Kidney tubule cell (primary cell): ENCODE results near the gene FHOD3.
A peak's percentile ranks its signal among the peaks of the same experiment; 100 is the strongest.

ENCODE experiments used
- DNase-seq: peaks from one replicate; pipeline ENCODE4 v3.0.0-alpha.2; 2018; ENCODE audit warnings: low spot score

Gene FHOD3

GRCh38 chr18:36296650-36297416 is 680 bp upstream of the FHOD3 start:
- peak; percentile 83 for DNase-seq

GRCh38 chr18:36298126-36298741 is 721 bp downstream of the FHOD3 start:
- peak; percentile 39 for DNase-seq

- DNase-seq: peak; percentile 57
These were observed 1.5 kb downstream of the FHOD3 start for GRCh38 chr18:36299015-36299414.

DNA sequence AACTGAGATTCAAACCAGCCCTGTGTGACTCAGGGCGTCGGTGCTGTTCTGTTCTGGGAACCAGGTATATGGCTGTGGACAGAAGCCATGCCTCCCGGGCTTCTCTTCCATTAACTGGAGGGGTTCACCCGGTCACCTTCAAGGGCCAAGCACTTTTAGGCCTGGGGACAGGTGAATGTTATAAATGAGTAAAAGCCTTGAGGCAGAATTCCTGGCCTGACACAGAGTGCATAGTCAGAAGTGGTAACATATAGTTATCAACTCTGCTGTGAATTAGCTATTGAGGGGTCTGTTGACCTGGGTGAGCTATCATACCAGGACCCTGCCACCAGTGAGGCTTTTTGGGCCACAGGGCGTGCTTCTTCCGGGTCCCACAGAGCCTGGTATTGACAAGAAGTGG is 2.7 kb downstream of the FHOD3 start:
- no peak for DNase-seq

GRCh38 chr18:36301884-36302283 is 4.4 kb downstream of the FHOD3 start:
- DNase-seq: no peak

DNA sequence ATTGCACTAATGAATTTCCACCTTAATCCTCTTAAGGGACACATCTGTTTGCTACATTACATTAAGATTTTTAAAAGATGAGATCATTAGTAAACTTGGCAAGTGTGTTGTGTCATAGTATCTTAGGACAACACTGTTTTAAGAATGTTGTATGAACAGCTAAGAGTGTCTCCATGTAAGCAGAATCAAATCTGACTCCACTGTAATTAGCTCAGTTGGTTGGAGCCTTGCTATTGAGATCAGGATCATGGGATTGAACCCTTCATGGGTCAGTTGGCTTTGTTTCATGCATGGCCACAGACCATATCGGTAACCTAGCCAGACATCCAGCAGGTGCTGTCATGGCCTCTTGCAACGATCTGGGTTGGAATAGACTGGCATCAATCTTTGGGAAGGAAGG is 5.2 kb downstream of the FHOD3 start:
- peak; percentile 79 for DNase-seq

GRCh38 chr18:36303211-36303844 is 5.8 kb downstream of the FHOD3 start:
- peak; percentile 20 for DNase-seq

DNA sequence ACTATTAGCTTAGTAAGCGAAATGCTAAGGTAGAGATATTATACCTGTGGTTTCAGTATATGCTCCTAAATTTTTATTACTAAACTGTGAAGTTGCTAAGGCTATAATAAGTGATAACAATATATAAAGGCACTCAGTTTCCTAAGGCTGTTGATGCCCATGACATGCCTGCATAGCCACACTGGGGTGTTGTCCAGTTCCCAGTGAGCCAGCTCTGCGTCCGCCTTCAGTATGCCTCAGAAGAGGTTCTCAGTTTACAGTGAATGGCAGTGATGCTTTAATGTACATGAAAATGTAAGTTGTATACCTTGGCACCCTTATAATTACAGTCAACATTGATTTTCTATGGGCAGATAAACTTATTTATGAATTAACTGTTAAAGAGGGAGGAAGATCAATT is 7.2 kb downstream of the FHOD3 start:
- DNase-seq: no peak

GRCh38 chr18:36305375-36305774 is 7.9 kb downstream of the FHOD3 start:
- no peak for DNase-seq

- DNase-seq: no peak
These were observed 10.0 kb downstream of the FHOD3 start for GRCh38 chr18:36307513-36307912.

DNA sequence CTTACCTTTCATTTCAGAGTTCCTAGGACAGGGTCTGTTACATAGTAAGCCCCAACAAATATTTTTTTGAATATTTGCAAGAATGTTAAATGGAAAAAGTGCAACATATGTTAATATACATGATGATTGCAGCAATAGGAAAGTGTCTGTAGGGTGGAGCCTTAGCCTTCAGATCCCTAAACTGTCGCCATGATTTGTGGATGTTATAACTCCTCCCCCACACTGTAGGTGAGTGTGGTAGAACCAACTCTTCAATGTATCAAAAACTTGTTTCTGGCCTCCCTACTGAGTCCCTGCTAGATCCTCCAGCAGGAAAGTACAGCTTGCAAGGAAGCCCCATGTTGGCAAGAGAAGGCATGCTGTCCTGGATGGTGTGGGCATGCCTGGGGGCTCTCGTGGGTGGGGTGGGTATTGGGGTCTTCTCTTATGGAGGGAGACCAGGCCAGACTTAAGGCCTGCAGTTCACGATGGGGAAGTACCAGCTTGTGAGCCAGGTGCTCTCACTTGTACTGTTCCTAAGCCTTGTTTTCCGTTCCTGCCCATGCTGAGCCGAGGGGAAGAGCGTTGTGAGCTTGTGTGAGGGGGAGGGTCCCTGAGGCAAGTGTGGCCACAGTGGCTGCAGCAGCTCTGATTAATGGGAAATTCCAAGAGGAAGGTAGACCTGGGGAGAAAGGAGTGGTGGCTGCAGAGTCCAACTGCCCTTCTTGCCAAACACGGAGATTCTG is 11.4 kb downstream of the FHOD3 start:
- no peak for DNase-seq

DNA sequence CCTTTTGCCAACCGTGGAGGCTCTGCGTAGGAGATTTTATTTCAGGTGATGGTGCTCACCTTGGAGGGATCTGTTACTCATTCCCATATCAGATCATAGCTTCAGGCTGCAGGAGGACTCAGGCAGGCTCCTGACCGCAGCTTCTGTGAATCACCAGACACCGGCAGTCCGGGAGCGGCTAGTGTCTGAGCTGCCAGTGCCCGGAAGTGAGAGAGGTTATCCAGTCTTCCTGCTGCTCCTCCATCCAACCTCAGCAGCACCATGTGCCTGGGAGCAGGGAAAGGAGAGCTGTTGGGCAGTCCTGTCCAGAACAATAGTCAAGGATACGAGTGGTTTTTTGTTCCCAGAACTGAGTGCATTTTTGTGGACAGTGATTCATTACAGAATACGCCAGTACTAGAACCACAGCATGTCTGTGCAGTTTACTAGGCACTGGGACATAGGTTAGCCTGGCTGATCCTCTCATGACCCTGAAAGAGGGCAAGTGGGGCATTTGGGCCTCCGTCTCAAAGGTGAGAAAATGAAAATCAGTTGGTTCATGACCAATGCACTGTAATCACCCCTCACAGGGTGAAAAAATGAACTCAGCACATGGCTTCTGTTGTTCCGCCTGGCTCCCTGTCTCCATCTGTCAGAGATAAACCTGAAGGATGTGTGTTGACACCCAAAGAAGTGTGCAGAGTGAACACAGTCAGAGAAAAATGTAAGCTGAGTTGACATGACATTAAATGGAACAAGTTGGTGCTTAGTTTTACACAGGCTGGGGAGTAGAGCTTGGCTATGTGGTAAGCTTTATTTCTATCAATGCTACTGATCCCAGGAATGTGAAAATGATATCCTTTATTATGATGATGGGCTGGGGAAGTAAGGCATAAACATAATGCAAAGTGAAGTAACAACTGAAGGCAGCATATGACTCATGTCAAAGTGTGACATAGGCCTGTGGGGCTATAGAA is 12.2 kb downstream of the FHOD3 start:
- peak; percentile 100 for DNase-seq

DNA sequence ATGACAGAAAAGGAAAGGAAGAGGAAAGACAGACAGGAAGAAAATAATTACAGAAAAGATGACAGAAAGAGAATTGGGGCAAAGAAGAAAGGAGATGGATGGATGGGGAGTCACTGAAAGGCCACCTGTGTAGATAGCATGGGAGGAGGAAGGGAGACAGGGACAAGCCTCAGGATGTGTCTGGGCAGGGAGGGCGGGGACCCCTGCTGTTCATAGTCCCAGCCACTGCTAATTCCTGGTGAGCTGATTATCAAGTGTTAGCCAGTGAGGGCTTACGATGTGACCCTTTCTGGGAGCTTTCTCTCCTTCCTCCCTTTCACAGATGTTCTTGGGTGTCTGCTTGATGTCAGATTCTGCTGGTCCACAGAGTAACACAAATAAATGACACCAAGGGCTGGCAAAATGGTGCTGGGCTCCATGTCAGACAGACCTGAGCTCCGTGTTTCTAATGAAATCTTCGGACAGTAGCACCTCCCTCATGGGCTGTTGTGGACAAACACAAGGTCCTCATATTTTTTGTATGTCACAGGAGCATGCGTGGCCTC is 13.6 kb downstream of the FHOD3 start:
- DNase-seq: no peak

- DNase-seq: no peak
These were observed 15.4 kb downstream of the FHOD3 start for GRCh38 chr18:36312806-36313395.

DNA sequence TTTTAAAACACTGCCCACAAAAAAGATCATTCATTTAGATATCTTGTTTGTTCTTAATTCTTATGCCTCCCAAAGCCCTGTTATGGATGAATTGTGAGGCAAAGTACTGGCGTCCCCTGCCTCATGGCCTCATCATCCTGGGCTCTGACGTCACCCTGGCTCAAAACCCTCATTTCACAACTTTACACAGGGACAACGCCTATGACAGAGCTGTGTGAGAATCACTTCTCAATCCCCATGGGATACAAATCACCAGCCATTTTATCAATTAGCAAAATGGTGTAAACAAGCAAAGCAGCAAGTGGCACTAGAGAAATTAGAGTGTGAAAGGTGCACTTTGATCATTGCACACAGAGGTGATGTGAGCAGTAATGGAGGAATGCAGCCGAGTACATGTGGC is 16.6 kb downstream of the FHOD3 start:
- DNase-seq: no peak

GRCh38 chr18:36314754-36315153 is 17.2 kb downstream of the FHOD3 start:
- DNase-seq: peak; percentile 97

- peak; percentile 89 for DNase-seq
These were observed 18.2 kb downstream of the FHOD3 start for GRCh38 chr18:36315736-36316135.

DNA sequence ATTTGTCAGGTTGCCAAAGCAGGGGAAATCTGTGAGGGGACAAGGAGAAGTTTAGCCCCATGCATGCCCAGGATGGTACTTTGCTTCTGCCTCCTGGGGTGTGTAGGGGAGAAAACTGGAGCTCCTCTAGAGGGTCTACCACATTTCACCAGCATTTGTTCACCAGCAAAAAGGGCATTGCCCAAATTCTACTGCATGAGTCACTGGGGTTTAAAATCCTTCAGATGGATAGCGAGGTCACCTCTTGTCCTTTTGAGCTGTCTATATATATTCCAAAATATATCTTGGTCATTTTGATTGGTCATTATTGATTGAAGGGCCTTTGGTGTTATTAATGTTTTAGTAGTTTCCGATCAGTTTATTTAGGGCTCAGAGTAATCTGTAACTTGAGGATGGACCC is 18.7 kb downstream of the FHOD3 start:
- no peak for DNase-seq

- peak; percentile 85 for DNase-seq
These were observed 24.3 kb downstream of the FHOD3 start for GRCh38 chr18:36321658-36322407.

DNA sequence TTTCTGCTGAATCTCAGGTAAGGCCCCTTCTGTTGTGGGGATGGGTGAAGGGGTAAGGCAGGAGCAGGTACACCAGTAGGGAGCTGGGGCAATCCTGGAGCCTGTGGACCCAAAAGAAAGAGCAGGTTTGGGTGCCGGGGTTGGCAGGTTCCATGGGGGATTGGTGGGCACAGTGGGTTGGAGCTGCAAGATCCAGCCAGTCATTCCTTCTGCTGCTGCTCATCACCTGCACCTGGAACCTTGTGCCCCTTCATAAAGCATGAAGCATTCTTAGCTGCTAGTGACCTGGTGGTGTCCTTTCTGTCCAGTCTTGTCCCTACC is 24.9 kb downstream of the FHOD3 start:
- DNase-seq: no peak
